ENCODE measurements around the gene GPATCH2.

GRCh38 chr1:217527151-217527550, 103.7 kb downstream of the GPATCH2 start:
- TF ChIP-seq CTCF (IDR thresholded peaks at IDR 0.05), result no peak
- no peak for TF ChIP-seq POLR2A (IDR thresholded peaks at IDR 0.05)

All from esophagus squamous epithelium (tissue), 4 donors.